Measurements from ENCODE around the gene ITPRIPL2. TPM values are rescaled to one million over a fixed set of nuclear protein-coding genes. Genes with fewer than 3 reads are reported as not detected.

Gene ITPRIPL2
- total RNA-seq, 4 donors from 2014 or later = 57.3 to 61.0 (median 58.1) TPM

DNA sequence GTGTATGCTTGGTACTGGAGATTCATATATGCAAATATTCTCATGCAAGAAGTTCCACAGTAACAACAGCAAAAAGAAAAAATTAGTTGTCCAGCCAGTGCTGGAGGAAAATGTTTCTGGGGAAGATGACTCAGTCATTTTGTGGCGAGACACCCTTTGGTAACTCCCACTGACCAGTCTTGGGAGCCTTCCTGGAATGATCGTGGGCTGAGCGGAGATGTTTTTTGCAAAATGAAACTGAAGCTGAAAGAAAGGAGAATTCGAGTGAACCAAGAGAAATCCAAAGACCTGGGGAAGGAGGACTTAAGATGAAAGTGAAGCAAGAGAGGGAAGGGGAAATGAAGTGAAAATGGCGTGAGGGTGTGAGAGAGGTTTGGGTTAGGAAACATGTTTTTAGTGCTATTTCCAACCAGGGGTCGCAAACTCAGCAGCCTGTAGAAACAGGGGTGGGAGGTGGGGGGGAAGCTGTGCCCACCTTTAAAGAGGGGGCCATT lies 5.2 kb downstream of the ITPRIPL2 start:
- peak in 1 of 2 donors; percentile 61 for DNase-seq (ENCODE audit: low spot score in 2 of 2)
- 20 to 25% methylated on average over 6 of the region's 6 CpGs for WGBS, 2 donors

GRCh38 chr16:19119564-19119963 lies 5.8 kb downstream of the ITPRIPL2 start:
- intact Hi-C loops (cut with DNase I; ENCODE audit: low total_unique reads) = no loop called here
- TF ChIP-seq, protein P1, sequence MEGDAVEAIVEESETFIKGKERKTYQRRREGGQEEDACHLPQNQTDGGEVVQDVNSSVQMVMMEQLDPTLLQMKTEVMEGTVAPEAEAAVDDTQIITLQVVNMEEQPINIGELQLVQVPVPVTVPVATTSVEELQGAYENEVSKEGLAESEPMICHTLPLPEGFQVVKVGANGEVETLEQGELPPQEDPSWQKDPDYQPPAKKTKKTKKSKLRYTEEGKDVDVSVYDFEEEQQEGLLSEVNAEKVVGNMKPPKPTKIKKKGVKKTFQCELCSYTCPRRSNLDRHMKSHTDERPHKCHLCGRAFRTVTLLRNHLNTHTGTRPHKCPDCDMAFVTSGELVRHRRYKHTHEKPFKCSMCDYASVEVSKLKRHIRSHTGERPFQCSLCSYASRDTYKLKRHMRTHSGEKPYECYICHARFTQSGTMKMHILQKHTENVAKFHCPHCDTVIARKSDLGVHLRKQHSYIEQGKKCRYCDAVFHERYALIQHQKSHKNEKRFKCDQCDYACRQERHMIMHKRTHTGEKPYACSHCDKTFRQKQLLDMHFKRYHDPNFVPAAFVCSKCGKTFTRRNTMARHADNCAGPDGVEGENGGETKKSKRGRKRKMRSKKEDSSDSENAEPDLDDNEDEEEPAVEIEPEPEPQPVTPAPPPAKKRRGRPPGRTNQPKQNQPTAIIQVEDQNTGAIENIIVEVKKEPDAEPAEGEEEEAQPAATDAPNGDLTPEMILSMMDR (IDR thresholded peaks at IDR 0.05) = no peak
- no peak for TF ChIP-seq POLR2A (IDR thresholded peaks at IDR 0.05)
- DNase-seq (ENCODE audit: low spot score in 2 of 2) = no peak
- no peak overlapping the region for H3K4me3 ChIP-seq (ENCODE audit: low read depth, poor library complexity, severe bottlenecking)
- 39 to 41% methylated on average over 5 of the region's 5 CpGs for WGBS, 2 donors

More for the DNA sequence above, 5.2 kb downstream of the ITPRIPL2 start:
- intact Hi-C loops (cut with DNase I; ENCODE audit: low total_unique reads) = no loop called here
- TF ChIP-seq POLR2A (IDR thresholded peaks at IDR 0.05) = no peak
- TF ChIP-seq, protein P1 (IDR thresholded peaks at IDR 0.05) = no peak
- no peak overlapping the region for H3K4me3 ChIP-seq (ENCODE audit: low read depth, poor library complexity, severe bottlenecking)

GRCh38 chr16:19123535-19124178 lies 9.9 kb downstream of the ITPRIPL2 start:
- H3K4me3 ChIP-seq (ENCODE audit: low read depth, poor library complexity, severe bottlenecking) = no peak overlapping the region
- intact Hi-C loops (cut with DNase I; ENCODE audit: low total_unique reads) = no loop called here
- 61 to 73% methylated on average over 6 of the region's 6 CpGs for WGBS, 2 donors
- TF ChIP-seq, protein P1 (IDR thresholded peaks at IDR 0.05) = no peak
- no peak for TF ChIP-seq POLR2A (IDR thresholded peaks at IDR 0.05)
- DNase-seq (ENCODE audit: low spot score in 2 of 2) = no peak

- no peak for DNase-seq (ENCODE audit: low spot score in 2 of 2)
- TF ChIP-seq, protein P1 (IDR thresholded peaks at IDR 0.05) = no peak
- TF ChIP-seq POLR2A (IDR thresholded peaks at IDR 0.05) = no peak
- intact Hi-C loops (cut with DNase I; ENCODE audit: low total_unique reads) = no loop called here
- H3K4me3 ChIP-seq (ENCODE audit: low read depth, poor library complexity, severe bottlenecking) = no peak overlapping the region
These were observed 12.5 kb downstream of the ITPRIPL2 start for GRCh38 chr16:19126300-19126699.

- no peak for DNase-seq (ENCODE audit: low spot score in 2 of 2)
- intact Hi-C loops (cut with DNase I; ENCODE audit: low total_unique reads) = no loop called here
- TF ChIP-seq, protein P1 (IDR thresholded peaks at IDR 0.05) = no peak
- TF ChIP-seq POLR2A (IDR thresholded peaks at IDR 0.05) = no peak
- H3K4me3 ChIP-seq (ENCODE audit: low read depth, poor library complexity, severe bottlenecking) = no peak overlapping the region
- WGBS, 2 donors = 78 to 85% methylated on average over 3 of the region's 3 CpGs
These were observed 13.4 kb downstream of the ITPRIPL2 start for GRCh38 chr16:19127205-19127604.

GRCh38 chr16:19127674-19128131 lies 13.9 kb downstream of the ITPRIPL2 start:
- TF ChIP-seq, protein P1 (IDR thresholded peaks at IDR 0.05) = no peak
- no peak for TF ChIP-seq POLR2A (IDR thresholded peaks at IDR 0.05)
- intact Hi-C loops (cut with DNase I; ENCODE audit: low total_unique reads) = no loop called here
- no peak for DNase-seq (ENCODE audit: low spot score in 2 of 2)
- 74% methylated on average over 3 of the region's 3 CpGs for WGBS, 2 donors
- no peak overlapping the region for H3K4me3 ChIP-seq (ENCODE audit: low read depth, poor library complexity, severe bottlenecking)
